Breast epithelium (tissue), 3 donors: Measurements from ENCODE around the gene C12orf60.

Source experiments
- POLR2A ChIP-seq: fragments of 450-650 bp; IDR thresholded peaks from one replicate; pipeline ENCODE4 v1.6.1; 2016; ENCODE audit warnings: antibody characterized with exemption, mild to moderate bottlenecking, moderate library complexity
- TF ChIP-seq, protein P1 (sequence below), 3 donors: fragments of 450-650 bp; IDR thresholded peaks; one replicate each; pipeline ENCODE4 v1.5.1; 2016 to 2017; ENCODE audit warnings: antibody characterized with exemption in 3 of 3, mild to moderate bottlenecking in 3 of 3, moderate library complexity in 3 of 3

DNA sequence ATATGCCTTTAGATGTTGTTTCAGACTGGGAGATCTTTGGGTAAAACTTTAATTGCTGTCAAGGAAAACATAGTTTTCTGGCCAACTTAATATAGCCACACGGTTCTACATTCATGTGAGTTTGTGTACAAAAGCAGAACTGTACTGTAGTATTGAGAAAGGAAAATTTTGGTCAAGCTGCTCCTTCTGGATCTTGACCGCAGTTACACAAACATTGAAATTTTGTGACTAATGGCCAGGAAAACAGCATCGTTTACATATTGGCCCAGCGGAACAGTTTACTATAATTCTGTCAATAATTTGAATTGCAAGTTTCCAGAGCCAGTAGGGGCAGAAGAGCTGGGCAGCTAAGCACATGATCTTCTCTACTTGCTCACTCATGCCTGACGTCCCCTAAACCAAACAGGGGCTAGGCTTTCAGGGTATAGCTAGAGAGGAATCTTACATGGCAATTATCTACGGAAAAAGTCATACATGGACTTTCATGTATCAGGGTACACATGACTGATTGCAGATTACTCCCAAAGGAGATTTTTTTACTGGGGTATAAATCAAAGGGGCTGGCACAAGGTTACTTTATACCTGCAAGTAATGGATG, 51.2 kb downstream of the C12orf60 start:
- TF ChIP-seq, protein P1, sequence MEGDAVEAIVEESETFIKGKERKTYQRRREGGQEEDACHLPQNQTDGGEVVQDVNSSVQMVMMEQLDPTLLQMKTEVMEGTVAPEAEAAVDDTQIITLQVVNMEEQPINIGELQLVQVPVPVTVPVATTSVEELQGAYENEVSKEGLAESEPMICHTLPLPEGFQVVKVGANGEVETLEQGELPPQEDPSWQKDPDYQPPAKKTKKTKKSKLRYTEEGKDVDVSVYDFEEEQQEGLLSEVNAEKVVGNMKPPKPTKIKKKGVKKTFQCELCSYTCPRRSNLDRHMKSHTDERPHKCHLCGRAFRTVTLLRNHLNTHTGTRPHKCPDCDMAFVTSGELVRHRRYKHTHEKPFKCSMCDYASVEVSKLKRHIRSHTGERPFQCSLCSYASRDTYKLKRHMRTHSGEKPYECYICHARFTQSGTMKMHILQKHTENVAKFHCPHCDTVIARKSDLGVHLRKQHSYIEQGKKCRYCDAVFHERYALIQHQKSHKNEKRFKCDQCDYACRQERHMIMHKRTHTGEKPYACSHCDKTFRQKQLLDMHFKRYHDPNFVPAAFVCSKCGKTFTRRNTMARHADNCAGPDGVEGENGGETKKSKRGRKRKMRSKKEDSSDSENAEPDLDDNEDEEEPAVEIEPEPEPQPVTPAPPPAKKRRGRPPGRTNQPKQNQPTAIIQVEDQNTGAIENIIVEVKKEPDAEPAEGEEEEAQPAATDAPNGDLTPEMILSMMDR (IDR thresholded peaks at IDR 0.05), result no peak
- no peak for TF ChIP-seq POLR2A
